Esophagus muscularis mucosa (tissue), 4 donors: ENCODE data around the gene ELP4.

ENCODE experiments used
- EP300 ChIP-seq: sonication (generic); formaldehyde crosslinking; IDR thresholded peaks from one replicate; pipeline ENCODE4 v1.6.1; 2017; ENCODE audit warnings: antibody characterized with exemption
- POLR2A ChIP-seq: fragments of 450-650 bp; IDR thresholded peaks from one replicate; pipeline ENCODE4 v1.6.1; 2017; ENCODE audit warnings: antibody characterized with exemption, moderate library complexity, mild to moderate bottlenecking, low read depth
- POLR2AphosphoS5 ChIP-seq, 2 donors: sonication (generic); formaldehyde crosslinking; IDR thresholded peaks; one replicate each; pipeline ENCODE4 v1.6.1; 2017; ENCODE audit warnings: antibody characterized with exemption in 2 of 2
- TF ChIP-seq, protein P1 (sequence below), 3 experiments: fragments of 200-600 bp in 2 of 3; fragments of 450-650 bp in 1 of 3; sonication (generic) in 2 of 3; IDR thresholded peaks; one replicate each; pipeline ENCODE4 v1.5.1; 2017 to 2019; ENCODE audit warnings: antibody characterized with exemption in 3 of 3, mild to moderate bottlenecking in 2 of 3, moderate library complexity in 1 of 3

DNA sequence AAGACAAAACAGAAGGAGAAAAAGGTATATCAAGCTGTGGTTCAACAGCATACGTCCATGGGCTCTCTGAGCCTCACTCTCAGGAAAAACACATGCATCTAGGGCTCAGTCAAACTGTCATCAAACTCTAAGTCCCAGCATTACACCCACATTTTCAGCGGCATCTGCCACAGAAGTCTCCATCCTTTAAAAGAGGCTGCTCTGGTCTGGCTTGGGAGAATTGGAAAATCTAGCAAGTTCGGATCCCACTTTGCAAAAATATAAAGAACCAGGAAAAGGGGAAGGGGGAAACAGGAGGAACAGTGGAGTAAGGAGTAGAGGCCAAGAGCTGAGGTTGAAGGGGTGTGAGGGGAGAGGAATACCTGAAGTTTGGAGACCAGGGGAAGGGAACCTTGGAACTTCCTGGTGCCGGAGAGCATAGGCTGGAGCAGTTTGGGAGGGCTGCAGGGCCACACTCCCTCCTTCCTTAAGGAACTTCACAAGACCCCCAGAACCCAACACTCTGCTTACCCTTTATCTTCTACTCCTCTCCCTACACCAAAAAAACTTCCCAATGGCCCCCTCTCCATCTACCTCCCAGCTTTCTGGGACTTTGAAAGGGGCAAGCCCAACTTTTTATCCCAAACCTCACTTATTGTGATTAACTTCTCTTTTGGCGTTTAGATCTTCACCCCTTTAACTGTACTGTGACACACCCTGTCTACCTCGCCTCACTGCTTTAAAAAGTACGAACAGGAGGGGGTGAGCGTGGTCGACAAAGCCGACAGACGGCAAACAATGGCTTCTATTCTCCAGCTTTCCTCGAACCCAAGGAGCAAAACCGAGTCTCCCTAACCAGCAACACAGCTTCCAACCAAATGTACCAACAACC is 297.6 kb downstream of the ELP4 start:
- no peak for TF ChIP-seq POLR2A
- TF ChIP-seq, protein P1, sequence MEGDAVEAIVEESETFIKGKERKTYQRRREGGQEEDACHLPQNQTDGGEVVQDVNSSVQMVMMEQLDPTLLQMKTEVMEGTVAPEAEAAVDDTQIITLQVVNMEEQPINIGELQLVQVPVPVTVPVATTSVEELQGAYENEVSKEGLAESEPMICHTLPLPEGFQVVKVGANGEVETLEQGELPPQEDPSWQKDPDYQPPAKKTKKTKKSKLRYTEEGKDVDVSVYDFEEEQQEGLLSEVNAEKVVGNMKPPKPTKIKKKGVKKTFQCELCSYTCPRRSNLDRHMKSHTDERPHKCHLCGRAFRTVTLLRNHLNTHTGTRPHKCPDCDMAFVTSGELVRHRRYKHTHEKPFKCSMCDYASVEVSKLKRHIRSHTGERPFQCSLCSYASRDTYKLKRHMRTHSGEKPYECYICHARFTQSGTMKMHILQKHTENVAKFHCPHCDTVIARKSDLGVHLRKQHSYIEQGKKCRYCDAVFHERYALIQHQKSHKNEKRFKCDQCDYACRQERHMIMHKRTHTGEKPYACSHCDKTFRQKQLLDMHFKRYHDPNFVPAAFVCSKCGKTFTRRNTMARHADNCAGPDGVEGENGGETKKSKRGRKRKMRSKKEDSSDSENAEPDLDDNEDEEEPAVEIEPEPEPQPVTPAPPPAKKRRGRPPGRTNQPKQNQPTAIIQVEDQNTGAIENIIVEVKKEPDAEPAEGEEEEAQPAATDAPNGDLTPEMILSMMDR (IDR thresholded peaks at IDR 0.05), result no peak
- no peak for TF ChIP-seq POLR2AphosphoS5 (IDR thresholded peaks at IDR 0.05)
- TF ChIP-seq EP300, result no peak
